Natural killer cell treated with Interleukin-12 subunit alpha and Interleukin-12 subunit beta and Interleukin-15 and Interleukin-18, amount 100 ng/mL, for 72 hours (primary cell): Measurements from ENCODE around the gene SPTSSA. TPM values are rescaled to one million over a fixed set of nuclear protein-coding genes. Genes with fewer than 3 reads are reported as not detected.
"Not testable (repeated sequence)": the region's sequence is repeated elsewhere in the genome, so short reads cannot be mapped to it uniquely, and the experiment has no call there.

Source experiments
- ATAC-seq, 2 donors: fragments of 150-1000 bp; cut with Tn5 transposase in 1 of 2; sonication (Bioruptor Pico), chemical (Tn5 transposase) in 1 of 2; 2 replicates each; pipeline ENCODE4 v1.10.0; 2021
- DNase-seq: peaks from one replicate; pipeline ENCODE4 v3.0.0; 2022; ENCODE audit warnings: low spot score
- H3K27ac Mint-ChIP-seq, 2 donors: 1 replicate in 1 of 2; 2 replicates in 1 of 2; pipeline ENCODE4 v1.8.0; 2022; ENCODE audit warnings: mixed read lengths in 2 of 2, mild to moderate bottlenecking in 1 of 2, moderate library complexity in 1 of 2
- H3K27me3 Mint-ChIP-seq, 2 donors: 1 replicate in 1 of 2; 2 replicates in 1 of 2; pipeline ENCODE4 v1.8.0; 2022; ENCODE audit warnings: mixed read lengths in 2 of 2
- H3K36me3 Mint-ChIP-seq: one replicate; pipeline ENCODE4 v1.8.0; 2022; ENCODE audit warnings: mixed read lengths
- H3K4me1 Mint-ChIP-seq, 2 donors: 1 replicate in 1 of 2; 2 replicates in 1 of 2; pipeline ENCODE4 v1.8.0; 2022; ENCODE audit warnings: low read depth in 2 of 2, mixed read lengths in 2 of 2, mild to moderate bottlenecking in 1 of 2
- H3K4me3 Mint-ChIP-seq: one replicate; pipeline ENCODE4 v1.8.0; 2022; ENCODE audit warnings: mixed read lengths
- H3K9me3 Mint-ChIP-seq: 2 replicates; pipeline ENCODE4 v1.8.0; 2022; ENCODE audit warnings: mixed read lengths
- total RNA-seq, 2 donors: library from RNA; stranded (reverse); gene quantifications; one replicate each; pipeline ENCODE4 v1.2.3, GENCODE V29; 2022

Gene SPTSSA
- 1 to 10 TPM; 7.7 to 8.9 TPM for total RNA-seq

- ATAC-seq (peak; percentile 98), DNase-seq (peak; percentile 95)
- Mint-ChIP-seq H3K4me3 (peak within 1 kb of the TSS; percentile 98), H3K4me1 (peaks cover 16 to 20% of the 10 kb centered on the region in 2 donors), H3K9me3 (no peaks in the 10 kb centered on the region), H3K27ac (peak within 1 kb of the TSS; percentile 84), H3K27me3 (no peaks in the 10 kb centered on the region), H3K36me3 (peaks cover 4% of the 10 kb centered on the region)
These were observed at the start of gene SPTSSA for GRCh38 chr14:34462132-34462893. SPTSSA (minus strand) TSS chr14:34462240; CDS start chr14:34462207, 33 bp downstream.

GRCh38 chr14:34507884-34508283 lies 45.8 kb upstream of the SPTSSA start:
- no peak overlapping the region for H3K27ac Mint-ChIP-seq
- DNase-seq, result no peak
- no peak for ATAC-seq
- no peak overlapping the region for H3K4me3 Mint-ChIP-seq
- H3K4me1 Mint-ChIP-seq, result no peaks in the 10 kb centered on the region
- no peaks in the 10 kb centered on the region for H3K9me3 Mint-ChIP-seq
- no peaks in the 10 kb centered on the region for H3K27me3 Mint-ChIP-seq
- no peaks in the 10 kb centered on the region for H3K36me3 Mint-ChIP-seq

- no peak overlapping the region for H3K4me3 Mint-ChIP-seq
- no peaks in the 10 kb centered on the region for H3K9me3 Mint-ChIP-seq
- no peak for DNase-seq
- ATAC-seq, result no peak
- H3K36me3 Mint-ChIP-seq, result no peaks in the 10 kb centered on the region
- H3K27me3 Mint-ChIP-seq, result no peaks in the 10 kb centered on the region
- H3K27ac Mint-ChIP-seq, result no peak overlapping the region
- H3K4me1 Mint-ChIP-seq, result no peaks in the 10 kb centered on the region
These were observed 45.4 kb upstream of the SPTSSA start for GRCh38 chr14:34507459-34507858.

- not testable (repeated sequence) for DNase-seq, ATAC-seq, H3K27ac Mint-ChIP-seq, H3K4me1 Mint-ChIP-seq, H3K27me3 Mint-ChIP-seq, H3K36me3 Mint-ChIP-seq, H3K9me3 Mint-ChIP-seq, H3K4me3 Mint-ChIP-seq
These were observed 43.1 kb upstream of the SPTSSA start for GRCh38 chr14:34505124-34505491.

GRCh38 chr14:34504027-34504426 lies 42.0 kb upstream of the SPTSSA start:
- H3K4me3 Mint-ChIP-seq, H3K36me3 Mint-ChIP-seq, DNase-seq, H3K4me1 Mint-ChIP-seq, ATAC-seq, H3K9me3 Mint-ChIP-seq, H3K27ac Mint-ChIP-seq, H3K27me3 Mint-ChIP-seq: not testable (repeated sequence)

GRCh38 chr14:34502545-34503225 lies 40.6 kb upstream of the SPTSSA start:
- ATAC-seq, result no peak
- H3K4me3 Mint-ChIP-seq, result no peak overlapping the region
- H3K36me3 Mint-ChIP-seq, result no peaks in the 10 kb centered on the region
- no peak overlapping the region for H3K27ac Mint-ChIP-seq
- no peaks in the 10 kb centered on the region for H3K4me1 Mint-ChIP-seq
- no peaks in the 10 kb centered on the region for H3K27me3 Mint-ChIP-seq
- no peak for DNase-seq
- no peaks in the 10 kb centered on the region for H3K9me3 Mint-ChIP-seq

GRCh38 chr14:34502001-34502400 lies 40.0 kb upstream of the SPTSSA start:
- Mint-ChIP-seq H3K27ac (no peak overlapping the region), H3K36me3 (no peaks in the 10 kb centered on the region), H3K27me3 (no peaks in the 10 kb centered on the region), H3K4me1 (no peaks in the 10 kb centered on the region), H3K4me3 (no peak overlapping the region), H3K9me3 (no peaks in the 10 kb centered on the region)
- no peak for DNase-seq
- no peak for ATAC-seq

- Mint-ChIP-seq H3K36me3 (no peaks in the 10 kb centered on the region), H3K27ac (no peak overlapping the region), H3K4me3 (no peak overlapping the region), H3K9me3 (no peaks in the 10 kb centered on the region), H3K4me1 (no peaks in the 10 kb centered on the region), H3K27me3 (no peaks in the 10 kb centered on the region)
- DNase-seq, result no peak
- no peak for ATAC-seq
These were observed 39.1 kb upstream of the SPTSSA start for GRCh38 chr14:34501004-34501580.

- Mint-ChIP-seq H3K9me3 (no peaks in the 10 kb centered on the region), H3K27me3 (no peaks in the 10 kb centered on the region), H3K4me3 (no peak overlapping the region), H3K4me1 (no peaks in the 10 kb centered on the region), H3K36me3 (no peaks in the 10 kb centered on the region), H3K27ac (no peak overlapping the region)
- ATAC-seq (no peak), DNase-seq (no peak)
These were observed 36.8 kb upstream of the SPTSSA start for GRCh38 chr14:34498684-34499412.

GRCh38 chr14:34496679-34497513 lies 34.9 kb upstream of the SPTSSA start:
- DNase-seq, result no peak
- H3K27ac Mint-ChIP-seq, result no peak overlapping the region
- no peaks in the 10 kb centered on the region for H3K27me3 Mint-ChIP-seq
- H3K4me3 Mint-ChIP-seq, result no peak overlapping the region
- H3K9me3 Mint-ChIP-seq, result no peaks in the 10 kb centered on the region
- ATAC-seq, result no peak
- no peaks in the 10 kb centered on the region for H3K36me3 Mint-ChIP-seq
- no peaks in the 10 kb centered on the region for H3K4me1 Mint-ChIP-seq

- DNase-seq, result no peak
- no peak for ATAC-seq
- Mint-ChIP-seq H3K36me3 (no peaks in the 10 kb centered on the region), H3K27me3 (no peaks in the 10 kb centered on the region), H3K27ac (no peak overlapping the region), H3K4me3 (no peak overlapping the region), H3K9me3 (no peaks in the 10 kb centered on the region), H3K4me1 (no peaks in the 10 kb centered on the region)
These were observed 34.1 kb upstream of the SPTSSA start for GRCh38 chr14:34496007-34496678.

- ATAC-seq, result no peak
- no peaks in the 10 kb centered on the region for H3K4me1 Mint-ChIP-seq
- no peaks in the 10 kb centered on the region for H3K9me3 Mint-ChIP-seq
These were observed 27.3 kb upstream of the SPTSSA start for GRCh38 chr14:34489324-34489723.

GRCh38 chr14:34488528-34488927 lies 26.5 kb upstream of the SPTSSA start:
- no peak overlapping the region for H3K27ac Mint-ChIP-seq
- ATAC-seq (no peak), DNase-seq (no peak)
- no peaks in the 10 kb centered on the region for H3K9me3 Mint-ChIP-seq
- H3K4me3 Mint-ChIP-seq, result no peak overlapping the region
- H3K36me3 Mint-ChIP-seq, result no peaks in the 10 kb centered on the region
- H3K27me3 Mint-ChIP-seq, result no peaks in the 10 kb centered on the region
- H3K4me1 Mint-ChIP-seq, result no peaks in the 10 kb centered on the region

More at GRCh38 chr14:34489324-34489723, 27.3 kb upstream of the SPTSSA start:
- H3K27ac Mint-ChIP-seq, result no peak overlapping the region
- H3K27me3 Mint-ChIP-seq, result no peaks in the 10 kb centered on the region
- DNase-seq, result no peak
- no peaks in the 10 kb centered on the region for H3K36me3 Mint-ChIP-seq
- H3K4me3 Mint-ChIP-seq, result no peak overlapping the region
